COLO668 (cell line): ENCODE results near the gene MAP3K14.
"Not testable (repeated sequence)": the region's sequence is repeated elsewhere in the genome, so short reads cannot be mapped to it uniquely, and the experiment has no call there.

Source experiments
- DNase-seq: peaks from one replicate; lab custom pipeline; 2025; ENCODE audit not compliant: unreplicated experiment; lab: John Stamatoyannopoulos, UW

Gene MAP3K14

DNA sequence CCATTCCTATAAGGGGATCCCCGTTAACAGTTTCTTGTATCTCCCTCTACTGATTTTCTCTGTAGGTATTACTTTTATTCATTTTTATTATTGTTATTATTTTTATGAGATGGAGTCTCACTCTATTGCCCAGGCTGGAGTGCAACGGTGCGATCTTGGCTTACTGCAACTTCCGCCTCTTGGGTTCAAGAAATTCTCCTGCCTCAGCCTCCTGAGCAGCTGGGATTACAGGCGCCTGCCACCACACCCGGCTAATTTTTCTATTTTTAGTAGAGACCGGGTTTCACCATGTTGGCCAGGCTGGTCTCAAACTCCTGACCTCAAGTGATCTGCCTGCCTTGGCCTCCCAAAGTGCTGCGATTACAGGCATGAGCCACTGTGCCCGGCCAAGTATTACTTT is 14.6 kb downstream of the MAP3K14 start:
- DNase-seq: not testable (repeated sequence)

DNA sequence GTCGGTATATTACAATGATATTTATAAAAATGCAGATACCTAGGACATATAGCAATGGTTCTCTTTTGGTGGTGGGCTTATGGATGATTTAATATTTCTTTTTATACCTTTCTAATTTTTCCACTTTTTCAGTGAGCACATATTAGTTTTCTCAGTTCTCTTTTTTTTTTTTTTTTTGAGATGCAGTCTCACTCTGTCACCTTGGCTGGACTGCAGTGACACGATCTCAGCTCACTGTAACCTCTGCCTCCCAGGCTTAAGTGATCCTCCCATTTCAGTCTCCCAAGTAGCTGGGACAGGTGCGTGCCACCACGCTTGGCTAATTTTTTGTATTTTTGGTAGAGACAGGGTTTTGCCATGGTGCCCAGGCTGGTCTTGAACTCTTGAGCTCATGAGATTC is 15.1 kb downstream of the MAP3K14 start:
- DNase-seq: no peak

DNA sequence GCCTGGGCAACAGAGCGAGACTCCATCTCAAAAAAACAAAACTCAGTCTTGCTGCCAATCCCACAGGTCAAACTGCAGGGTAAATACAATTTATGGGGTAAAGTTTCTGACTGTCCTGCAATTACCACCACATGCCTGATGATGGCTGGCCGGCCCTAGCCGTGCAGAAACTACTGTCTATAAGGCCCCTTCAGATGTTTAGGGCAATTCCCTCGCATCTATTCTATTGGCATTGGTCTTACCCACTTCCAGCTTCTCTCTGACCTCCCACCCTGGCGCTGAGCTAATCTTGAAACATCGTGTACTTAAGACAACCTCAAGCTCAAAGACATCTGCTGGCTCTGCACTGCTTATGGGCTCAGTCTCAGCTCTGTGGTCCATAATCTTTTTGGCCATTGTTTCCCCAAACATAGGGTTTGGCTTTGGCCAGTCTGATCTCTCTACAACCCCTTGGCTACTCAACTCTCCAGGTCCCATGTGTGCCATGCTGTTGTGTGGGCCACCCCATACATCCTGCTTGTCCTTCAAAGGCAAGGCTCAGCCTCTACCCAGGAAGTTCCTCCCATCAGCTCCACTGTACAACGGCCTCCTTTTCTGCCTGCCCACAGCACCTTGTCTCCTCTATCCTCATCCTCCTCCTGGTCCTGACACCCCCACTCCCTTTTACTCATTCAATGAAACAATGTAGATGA is 16.6 kb downstream of the MAP3K14 start:
- no peak for DNase-seq

DNA sequence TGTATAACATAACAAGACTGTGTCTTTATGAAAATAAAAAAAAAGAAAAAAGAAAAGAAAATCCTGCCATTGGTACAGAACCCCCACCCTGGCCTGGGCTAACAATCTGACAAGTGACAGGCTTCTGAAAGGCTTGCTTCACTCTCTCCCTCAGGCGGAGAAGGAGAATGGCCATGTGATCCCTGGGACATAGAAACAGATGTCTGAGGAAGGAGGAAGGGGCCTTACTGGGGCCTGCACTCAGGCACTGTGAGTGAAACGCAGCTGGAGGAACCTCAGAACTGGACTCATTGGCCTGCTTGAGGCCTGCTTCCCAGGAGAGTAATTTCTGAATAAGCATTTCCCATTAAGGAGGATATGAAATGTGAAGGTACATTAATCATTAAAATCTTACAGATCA is 17.5 kb downstream of the MAP3K14 start:
- DNase-seq: no peak

DNA sequence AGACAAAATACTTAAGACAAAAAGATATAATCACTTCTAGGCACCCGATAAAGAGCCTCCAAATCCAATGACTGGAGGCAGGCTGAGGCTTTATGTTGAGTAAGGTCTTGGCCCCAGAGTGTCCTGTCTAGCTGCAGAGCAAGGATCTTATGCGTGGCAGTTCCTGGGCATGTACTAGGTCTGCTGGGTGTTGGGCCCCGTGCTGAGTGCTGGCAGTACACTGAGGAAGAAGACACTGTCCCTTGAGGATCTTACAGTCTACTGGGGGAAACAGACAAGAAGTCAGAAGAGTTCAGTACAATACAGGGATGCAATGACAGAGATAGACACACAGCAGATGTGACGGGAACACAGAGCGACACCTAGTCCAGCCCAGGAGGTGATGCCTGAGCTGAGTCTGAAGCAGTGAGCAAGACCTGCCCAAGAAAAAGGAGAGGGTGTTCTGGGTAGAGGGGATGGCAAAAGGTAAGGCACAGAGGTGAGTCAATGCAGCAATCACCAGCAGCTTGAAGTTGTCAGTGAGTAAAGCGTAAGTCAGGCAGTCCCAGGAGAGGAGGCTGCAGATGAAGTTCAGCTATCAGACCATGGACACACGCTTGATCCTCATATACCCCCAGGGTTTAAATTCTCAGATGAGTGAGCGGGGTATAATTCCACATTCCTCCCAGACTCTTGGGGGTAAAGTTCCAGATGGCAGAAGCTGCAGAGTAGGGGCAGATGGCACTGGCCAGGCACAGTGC is 18.1 kb downstream of the MAP3K14 start:
- DNase-seq: no peak

DNA sequence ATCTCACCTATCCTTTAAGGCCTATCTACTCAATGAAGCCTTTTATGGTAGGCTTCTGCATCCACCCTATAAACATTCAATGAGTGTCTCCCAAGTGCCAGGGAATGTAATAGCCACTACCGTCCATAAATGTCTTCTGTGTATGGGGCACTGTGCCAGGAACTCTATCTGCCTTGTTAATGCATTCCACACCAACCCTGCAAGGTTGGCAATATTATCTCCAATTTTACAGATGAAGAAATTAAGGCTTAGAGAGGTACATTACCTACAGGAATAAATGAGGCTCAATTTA is 20.0 kb downstream of the MAP3K14 start:
- DNase-seq: no peak

DNA sequence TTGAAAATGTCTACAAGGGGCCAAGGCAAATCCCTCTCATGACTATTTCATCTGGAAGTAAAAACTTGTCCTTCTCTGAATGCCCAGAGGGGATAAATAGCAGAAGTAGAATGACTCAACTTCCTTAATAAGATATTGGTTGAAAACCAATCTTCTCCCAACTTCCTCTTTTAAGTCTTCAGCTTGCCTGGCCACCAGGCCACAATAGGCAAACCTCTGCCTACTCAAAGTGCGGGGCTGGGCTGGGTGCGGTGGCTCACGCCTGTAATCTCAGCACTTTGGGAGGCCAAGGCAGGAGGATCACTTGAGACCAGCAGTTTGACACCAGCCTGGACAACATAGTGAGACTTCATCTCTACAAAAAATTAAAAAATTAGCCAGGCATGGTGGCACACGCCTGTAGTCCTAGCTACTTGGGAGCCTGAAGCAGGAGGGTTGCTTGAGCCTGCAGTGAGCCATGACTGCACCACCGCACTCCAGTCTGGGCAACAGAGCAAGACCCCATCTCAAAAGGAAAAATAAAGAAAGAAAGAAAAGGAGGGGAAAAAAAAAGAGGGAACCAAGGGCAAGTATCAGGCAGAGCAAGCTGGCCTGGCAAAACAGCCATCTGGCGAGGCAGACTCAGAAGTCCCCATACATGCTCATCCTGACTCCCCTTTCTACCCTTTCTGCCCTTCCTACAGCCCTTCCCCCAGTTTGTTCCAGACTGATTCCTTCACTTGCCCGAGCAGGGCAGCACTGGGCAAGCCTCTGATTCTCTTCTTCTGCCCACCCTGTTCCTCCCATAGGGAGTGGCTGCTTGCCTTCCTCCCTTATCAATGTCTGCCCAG is 20.6 kb downstream of the MAP3K14 start:
- no peak for DNase-seq

DNA sequence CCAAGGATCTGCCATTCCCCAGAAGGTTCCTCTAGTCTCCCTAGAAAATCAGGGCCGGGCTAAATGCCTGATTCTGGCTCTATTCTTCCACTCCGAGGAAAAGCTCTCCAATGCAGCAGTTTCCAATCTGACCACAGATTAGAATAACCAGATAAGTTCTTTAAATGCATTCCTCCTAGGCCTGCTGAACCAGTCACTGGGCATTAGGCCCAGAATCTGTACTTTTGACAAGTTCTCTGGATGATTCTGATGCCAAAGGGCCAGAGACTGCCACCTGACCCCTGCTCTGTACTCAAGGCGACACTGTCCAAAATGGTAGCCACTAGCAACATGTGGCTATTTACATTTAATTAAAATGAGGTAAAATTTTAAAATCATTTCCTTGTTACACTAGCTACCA is 22.3 kb downstream of the MAP3K14 start:
- DNase-seq: no peak

DNA sequence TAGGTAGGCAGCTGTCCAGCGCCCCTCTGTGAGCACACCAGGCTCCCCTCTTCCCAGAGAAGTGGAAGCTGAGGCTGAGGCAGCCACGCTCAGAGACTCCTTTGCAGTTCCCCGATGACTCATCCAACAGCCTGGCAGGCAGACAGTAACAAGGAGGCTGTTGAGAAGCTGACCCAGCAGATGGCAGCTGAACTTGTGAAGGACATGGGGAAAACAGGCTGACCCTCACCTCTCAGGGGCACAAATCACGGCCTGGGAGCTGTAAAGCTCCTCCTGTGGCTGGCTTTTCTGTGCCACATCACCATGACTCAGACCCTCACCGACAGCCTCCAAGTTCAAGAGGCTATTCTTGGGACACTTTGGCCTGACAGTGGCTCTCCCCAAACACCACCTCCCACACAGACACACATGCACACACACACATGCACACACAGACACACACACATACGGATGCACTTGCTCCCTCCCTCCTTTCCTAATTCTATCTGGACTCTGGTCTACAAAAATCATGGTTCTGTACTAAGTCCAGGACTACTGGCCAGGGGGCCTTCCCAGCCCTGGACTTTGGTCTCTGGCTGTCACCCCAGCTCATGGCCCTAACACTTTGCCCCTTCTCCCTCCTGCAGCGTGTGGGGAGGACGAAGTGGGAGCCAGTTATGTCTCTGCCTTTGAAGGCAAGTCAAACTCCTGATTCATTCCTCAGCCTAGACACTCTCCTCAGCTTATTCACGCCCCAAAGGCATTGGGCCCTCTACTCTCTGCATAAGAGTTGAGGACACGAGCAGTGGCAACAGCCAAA is 23.2 kb downstream of the MAP3K14 start:
- peak; percentile 20 for DNase-seq

DNA sequence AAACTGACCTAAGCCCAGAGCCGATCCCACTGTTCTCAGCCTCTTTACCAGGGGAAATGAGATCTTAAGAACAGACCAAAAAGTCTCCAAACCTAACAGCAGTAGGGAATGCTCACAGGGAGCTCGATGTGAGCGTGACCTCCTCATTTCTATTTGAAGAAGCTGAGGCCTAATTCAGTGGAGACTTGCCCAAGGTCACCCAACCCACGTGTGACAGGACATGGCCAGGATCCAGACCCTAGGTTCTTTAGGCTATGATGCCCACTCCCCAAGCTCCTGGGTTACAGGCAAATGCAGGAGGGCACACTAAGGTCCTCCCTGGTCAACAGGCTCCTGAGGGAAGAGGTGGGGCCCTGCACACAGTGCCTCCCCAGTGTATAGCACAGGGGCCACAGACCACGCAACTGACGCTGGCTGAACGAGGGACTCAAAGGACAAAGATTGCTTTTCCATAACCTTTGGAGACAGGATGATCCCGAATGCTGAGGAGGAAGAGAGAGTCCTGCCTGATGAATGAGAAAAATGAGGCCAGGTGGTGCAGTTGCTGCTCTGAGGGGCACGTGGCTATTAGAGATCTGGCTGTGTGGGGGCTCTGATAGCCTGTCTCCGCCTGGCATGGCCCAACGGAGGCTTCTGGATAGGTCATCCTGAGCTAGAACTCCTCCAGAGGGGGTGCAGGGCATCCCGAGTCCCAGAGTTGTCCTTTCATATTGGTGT is 24.0 kb downstream of the MAP3K14 start:
- DNase-seq: no peak

DNA sequence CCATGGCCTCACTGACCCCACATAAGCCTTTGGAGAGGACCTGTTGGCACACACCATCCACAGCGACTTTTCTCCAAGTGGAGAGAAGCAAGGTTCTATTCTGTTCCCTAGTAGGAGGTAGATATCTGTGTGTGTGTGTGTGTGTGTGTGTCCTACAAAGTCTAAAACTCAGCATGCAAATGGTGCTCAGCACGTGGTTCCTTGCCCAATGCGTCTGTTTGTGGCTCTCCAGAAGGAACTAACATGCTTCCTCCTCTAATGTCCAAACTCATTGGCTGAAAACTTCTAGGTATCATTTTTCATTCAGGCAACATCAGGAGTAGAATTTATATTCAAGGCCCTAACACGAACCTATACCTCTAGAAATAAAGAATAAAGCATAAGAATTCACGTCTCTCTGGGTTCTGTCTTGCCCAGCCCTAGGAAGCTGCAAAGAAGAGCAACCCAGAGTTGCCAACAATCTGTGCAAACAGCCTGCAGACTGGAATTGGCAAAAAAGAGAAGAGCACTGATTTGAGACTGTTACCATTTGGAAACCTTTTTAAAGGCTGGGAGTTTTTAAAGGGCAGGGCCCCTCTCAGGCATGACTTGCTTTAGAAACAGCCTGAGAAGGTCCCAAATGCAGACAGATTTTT is 25.5 kb downstream of the MAP3K14 start:
- DNase-seq: no peak

DNA sequence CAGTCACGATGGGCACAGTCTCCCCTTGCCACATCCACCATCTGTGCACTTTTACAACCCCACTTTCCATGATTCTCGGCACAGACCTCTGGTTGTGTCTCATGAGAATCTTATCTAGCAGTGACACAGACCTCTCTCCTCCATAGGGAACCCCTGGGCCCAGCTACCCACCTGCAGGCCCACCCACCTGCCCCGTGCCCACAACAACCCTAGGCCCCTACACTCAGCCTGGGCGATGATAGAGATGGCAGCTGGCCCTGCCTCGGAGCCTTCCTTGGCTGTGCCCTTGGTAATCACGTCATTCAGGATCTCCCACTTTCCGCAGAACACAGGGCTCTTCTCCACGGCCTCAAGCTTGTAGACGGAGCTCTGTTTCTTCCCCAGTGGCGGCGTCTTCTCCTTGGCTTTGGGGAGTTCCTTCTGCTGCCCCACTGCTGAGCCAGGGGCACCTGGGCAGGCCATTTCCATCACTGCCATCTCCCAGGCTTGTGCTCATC is 26.5 kb downstream of the MAP3K14 start:
- no peak for DNase-seq

DNA sequence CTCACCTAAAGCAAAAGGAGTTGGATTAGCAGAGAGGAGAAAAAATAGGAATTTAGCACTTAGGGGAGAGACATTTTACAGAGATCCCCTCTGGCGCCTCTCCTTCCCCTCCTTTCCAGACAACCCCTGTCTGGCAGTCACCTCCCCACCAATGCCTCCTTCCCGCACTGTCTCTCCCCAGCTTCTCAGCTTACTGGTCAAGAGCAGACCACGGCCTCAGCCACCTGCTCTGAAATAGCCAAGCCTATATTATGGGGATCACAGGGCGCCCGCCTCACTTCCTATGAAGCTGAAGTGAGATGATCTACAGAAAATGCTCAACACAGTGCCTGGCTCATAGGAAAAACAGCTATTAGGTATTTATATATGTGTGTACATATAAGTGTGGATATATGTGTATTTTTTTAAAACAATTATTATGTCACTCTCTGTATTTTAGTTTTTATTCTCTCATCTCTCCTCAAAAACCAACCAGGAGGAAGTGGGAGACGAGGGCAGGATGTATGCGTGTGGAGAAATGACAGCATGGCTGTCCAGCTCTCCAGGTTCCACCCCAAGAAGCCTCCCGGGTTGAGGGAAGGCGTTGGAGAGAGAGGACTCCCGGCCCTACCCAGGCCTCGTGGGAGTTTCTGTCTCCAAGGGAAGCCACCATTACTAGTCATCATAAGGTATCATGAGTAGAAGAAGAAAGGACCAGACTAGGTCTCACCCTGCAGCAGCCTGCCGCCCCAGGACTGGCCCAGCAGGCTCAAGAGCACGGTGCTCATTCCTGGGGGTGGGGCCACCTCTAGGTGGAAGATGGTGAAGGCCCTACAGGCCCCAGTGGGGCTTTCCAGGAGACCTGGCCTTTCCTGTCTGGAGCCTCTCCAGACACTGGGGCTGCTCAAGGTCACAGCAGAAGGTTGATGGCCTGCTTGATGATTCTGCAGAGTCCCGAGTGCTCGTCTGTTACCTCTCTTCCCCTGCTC is 27.2 kb downstream of the MAP3K14 start:
- no peak for DNase-seq

DNA sequence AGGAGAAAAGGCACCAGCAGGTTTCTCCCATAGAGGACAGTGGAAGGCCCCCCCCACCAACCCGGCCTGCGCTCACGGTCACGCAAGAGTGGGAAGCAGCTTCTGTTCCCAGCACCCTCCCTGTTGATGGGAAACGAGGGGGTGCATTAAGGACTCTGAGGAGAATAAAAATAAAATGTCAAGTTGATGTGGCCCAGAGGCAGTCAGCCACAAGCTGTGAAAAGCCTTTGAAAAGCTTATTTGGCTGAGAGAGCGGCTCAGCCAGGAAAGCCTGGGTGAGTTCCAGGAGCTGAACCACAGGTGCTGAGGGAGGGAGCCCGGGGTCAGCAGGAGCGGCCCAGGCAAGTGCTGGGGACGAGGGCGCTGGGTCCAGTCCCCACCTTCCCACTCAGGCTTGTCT is 28.0 kb downstream of the MAP3K14 start:
- DNase-seq: no peak

DNA sequence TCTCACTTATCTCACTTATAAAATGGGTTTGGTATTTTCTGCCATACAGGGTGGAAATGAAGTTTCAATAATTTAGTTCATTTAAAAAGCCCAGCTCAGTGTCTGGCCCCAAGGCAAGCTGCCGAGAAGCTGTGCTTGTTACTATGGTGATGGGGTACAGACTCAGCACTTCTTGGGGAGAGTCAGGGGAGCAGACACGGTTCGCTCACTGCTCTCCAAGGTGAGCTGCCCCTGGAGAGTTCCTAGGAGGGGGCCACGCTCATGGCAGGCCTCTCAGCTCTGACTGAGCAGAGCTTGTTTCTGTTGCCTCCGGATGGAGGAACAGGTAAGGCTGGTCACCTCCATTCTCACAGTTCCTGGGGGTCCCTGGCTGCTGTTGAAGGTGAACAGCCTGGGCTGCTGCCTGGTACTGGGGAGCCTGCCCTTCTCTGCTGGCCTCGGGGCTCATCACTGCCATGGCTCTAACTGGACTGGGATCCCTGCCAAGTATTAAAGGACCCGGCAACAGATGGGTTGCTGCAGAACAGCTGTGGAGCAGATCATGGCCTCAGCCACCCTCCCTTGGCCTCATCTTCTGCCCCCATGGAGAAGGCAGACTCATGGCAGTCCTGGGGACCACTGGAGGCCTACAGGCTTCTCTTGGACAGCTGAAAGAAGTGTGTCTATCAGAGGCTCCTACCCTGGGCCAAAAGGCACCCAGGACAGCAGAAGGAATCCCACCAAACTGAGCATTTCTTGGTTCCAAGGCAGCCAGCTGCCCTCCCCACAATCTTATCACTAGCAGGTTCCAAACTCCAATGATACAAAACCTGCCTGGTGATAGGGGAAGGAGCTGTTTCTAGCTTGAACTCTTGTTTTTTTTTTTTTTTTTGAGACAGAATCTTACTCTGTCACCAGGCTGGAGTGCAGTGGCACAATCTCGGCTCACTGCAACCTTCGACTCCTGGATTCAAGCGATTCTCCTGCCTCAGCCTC is 29.0 kb downstream of the MAP3K14 start:
- DNase-seq: peak; percentile 20

DNA sequence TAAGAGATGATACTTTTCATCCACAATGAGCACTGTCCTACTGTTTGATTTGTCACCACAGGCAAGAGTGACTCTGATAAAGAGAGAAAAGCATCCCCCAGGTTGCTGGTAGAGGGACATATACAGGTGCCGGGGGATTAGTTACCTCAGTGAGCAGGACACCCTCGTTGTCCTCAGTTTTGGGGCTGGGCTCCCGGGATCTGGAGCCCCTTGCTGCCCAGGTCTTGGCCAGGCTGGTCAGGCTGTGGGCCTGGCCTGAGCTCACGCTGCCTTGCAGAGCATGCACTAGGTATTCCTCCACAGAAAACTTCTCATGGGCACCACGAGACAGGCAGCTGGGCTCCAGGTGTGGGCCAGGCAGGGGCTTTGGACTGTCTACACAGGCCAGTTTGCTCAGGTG is 30.5 kb downstream of the MAP3K14 start:
- DNase-seq: no peak
